Gastrocnemius medialis (tissue), 4 donors: ENCODE results near the gene GOLGA8T.
"Not testable (repeated sequence)": the region's sequence is repeated elsewhere in the genome, so short reads cannot be mapped to it uniquely, and the experiment has no call there.

Experiments
- CTCF ChIP-seq, 5 experiments: fragments of 450-650 bp in 3 of 5; fragments of 200-600 bp in 2 of 5; sonication (generic) in 2 of 5; IDR thresholded peaks in 4 of 5; conservative IDR thresholded peaks in 1 of 5; 1 replicate in 4 of 5; 2 replicates in 1 of 5; pipeline ENCODE4 v1.5.1; 2016 to 2019; ENCODE audit warnings: antibody characterized with exemption in 5 of 5, mild to moderate bottlenecking in 3 of 5, moderate library complexity in 3 of 5
- POLR2A ChIP-seq, 2 donors: fragments of 450-650 bp; IDR thresholded peaks; one replicate each; pipeline ENCODE4 v1.6.1; 2017; ENCODE audit warnings: antibody characterized with exemption in 2 of 2, mild to moderate bottlenecking in 2 of 2, moderate library complexity in 2 of 2

DNA sequence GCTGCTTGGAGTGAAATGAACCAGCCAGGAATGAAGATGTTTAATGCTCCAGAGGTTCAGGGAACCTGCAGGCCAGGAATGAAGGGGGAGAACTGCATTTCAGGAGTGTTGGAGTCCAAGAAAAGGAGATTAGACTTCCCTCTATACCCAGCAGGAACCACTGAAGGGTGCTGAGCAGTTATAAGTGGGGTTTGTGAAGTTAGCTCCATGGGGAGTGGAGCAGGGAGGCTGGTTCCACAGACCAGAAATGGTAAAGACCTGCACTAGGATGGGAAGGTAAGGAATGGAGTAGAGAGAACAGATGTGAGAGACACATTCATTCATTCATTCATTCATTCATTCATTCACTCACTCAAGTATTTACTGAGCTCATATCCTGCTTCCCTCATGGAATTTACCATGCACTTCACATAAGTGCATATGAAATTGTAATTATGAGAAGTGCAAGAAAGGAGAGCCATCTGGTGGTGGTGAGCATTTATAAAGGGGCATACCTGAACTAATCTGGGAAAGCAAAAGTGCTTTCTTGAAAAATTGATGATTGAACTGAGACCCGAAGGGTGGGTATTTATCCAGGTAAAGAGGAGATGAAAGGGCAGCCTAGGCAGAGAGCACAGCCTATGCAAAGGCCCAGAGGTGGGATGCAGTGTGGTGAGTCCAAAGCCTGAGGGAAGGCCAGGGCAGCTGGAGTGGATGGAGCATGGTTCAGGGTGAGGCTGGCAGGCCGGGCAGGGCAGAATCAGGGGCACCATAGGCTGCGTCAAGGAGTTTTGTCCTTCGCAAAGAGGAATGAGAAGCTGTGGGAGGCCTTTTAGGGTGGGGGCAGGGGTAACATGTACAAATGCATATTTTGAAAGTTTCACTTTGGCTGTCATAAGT is 27.9 kb downstream of the GOLGA8T start:
- not testable (repeated sequence) for TF ChIP-seq CTCF (IDR thresholded peaks at IDR 0.05 in 4 of 5, conservative IDR thresholded peaks at IDR 0.05 in 1 of 5); POLR2A (IDR thresholded peaks at IDR 0.05)
